Mesodermal cell (in vitro differentiated cells): Measurements from ENCODE around the gene PIK3R5.

Experiments used
- H3K27ac ChIP-seq: 2 replicates; pipeline ENCODE4 v1.7.0; 2013; ENCODE audit warnings: mild to moderate bottlenecking, low read depth, low read length, moderate library complexity; ENCODE audit not compliant: severe bottlenecking
- H3K36me3 ChIP-seq: 2 replicates; pipeline ENCODE4 v1.7.1; 2013; ENCODE audit warnings: mild to moderate bottlenecking, low read length, moderate library complexity; ENCODE audit not compliant: control insufficient read depth, insufficient read depth
- H3K4me1 ChIP-seq: one replicate; pipeline ENCODE4 v1.7.1; 2013; ENCODE audit warnings: mild to moderate bottlenecking, low read length; ENCODE audit not compliant: insufficient read depth, control insufficient read depth, poor library complexity, severe bottlenecking
- H3K4me3 ChIP-seq: 2 replicates; pipeline ENCODE4 v1.7.0; 2013; ENCODE audit warnings: low read length, control low read depth, mild to moderate bottlenecking; ENCODE audit not compliant: insufficient read depth, poor library complexity, severe bottlenecking; ENCODE audit errors: extremely low read depth
- H3K9me3 ChIP-seq: 2 replicates; pipeline ENCODE4 v1.7.1; 2013; ENCODE audit warnings: mild to moderate bottlenecking, low read length, moderate library complexity; ENCODE audit not compliant: control insufficient read depth
- WGBS, 2 experiments: methylation state at CpG; one replicate each; pipeline ENCODE4 v1.1.5; 2013; ENCODE audit warnings: missing lambda C conversion rate in 2 of 2; ENCODE audit not compliant: insufficient coverage in 2 of 2; 5-methylcytosine and 5-hydroxymethylcytosine counted together

Gene PIK3R5

DNA sequence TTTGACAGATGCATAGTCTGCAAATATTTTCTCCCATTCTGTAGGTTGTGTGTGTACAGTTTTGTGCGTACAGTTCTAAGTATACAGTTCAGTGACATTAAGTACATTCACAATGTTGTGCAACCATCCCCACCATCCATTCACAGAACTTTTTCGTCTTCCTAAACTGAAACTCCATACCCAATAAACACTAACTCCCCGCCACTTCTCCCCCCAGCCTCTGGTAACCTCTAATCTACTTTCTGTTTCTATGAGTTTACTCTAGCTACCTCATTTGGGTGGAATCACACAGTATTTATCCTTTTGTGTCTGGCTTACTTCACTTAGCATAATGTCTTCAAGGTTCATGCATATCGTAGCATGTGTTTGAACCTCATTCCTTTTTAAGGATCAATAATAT is 14.3 kb downstream of the PIK3R5 start:
- Histone ChIP-seq H3K4me1 (no peaks in the 10 kb centered on the region), H3K36me3 (no peaks in the 10 kb centered on the region), H3K9me3 (peaks cover 7% of the 10 kb centered on the region), H3K4me3 (no peak overlapping the region), H3K27ac (no peak overlapping the region)
- WGBS, 2 experiments, result 79 to 100% methylated on average over 2 of the region's 4 CpGs

DNA sequence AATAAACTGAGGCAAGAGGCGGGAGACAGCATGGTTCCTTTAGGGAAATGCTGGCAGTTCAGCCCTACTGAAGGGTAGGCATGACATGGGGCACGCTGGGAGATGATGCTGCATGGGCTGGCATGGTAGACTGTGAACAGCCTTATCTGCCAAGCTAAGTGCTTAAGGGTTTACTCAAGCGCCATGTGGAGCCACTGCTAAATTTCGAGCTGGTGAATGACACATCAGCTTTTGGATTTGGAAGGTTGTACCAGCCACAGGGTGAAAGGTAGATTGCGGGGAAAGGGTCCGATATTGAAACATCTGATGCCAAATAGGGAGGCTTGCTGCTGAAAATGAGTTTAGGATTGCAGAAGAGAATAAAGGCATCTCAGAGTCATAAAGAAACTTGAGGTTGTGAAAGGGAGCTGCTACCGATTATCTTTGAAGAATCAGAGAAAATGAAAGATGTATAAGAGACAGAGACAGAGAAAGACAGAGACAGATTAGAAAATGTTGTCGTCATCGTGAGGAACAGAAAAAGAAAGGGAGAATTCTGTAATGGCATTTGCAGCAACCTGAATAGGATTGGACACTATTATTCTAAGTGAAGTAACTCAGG is 16.3 kb downstream of the PIK3R5 start:
- H3K9me3 ChIP-seq, result peaks cover 7% of the 10 kb centered on the region
- H3K4me3 ChIP-seq, result no peak overlapping the region
- 91 to 92% methylated on average over 9 of the region's 9 CpGs for WGBS, 2 experiments
- no peaks in the 10 kb centered on the region for H3K36me3 ChIP-seq
- no peak overlapping the region for H3K27ac ChIP-seq
- no peaks in the 10 kb centered on the region for H3K4me1 ChIP-seq

DNA sequence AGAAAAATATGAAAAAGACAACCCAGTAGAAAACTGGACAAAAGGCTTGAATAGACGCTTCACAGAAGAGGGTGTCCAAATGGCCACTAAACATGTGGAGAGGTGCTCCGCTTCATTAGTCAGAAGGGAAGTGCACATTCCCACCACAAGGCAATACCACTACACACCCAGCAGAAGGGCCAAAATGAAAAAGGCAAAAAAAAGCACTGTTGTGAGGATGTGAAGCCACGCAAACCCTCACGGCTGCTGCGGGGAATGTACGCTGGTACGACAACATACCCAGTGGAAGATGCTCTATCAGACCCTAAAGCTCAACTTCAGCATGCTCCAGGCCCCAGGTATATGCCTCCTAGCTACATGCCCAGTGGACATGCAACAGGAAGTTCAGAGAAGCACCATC is 17.0 kb downstream of the PIK3R5 start:
- Histone ChIP-seq H3K36me3 (no peaks in the 10 kb centered on the region), H3K4me1 (no peaks in the 10 kb centered on the region), H3K9me3 (peaks cover 7% of the 10 kb centered on the region), H3K27ac (no peak overlapping the region), H3K4me3 (no peak overlapping the region)
- 95 to 96% methylated on average over 5 of the region's 7 CpGs for WGBS, 2 experiments

DNA sequence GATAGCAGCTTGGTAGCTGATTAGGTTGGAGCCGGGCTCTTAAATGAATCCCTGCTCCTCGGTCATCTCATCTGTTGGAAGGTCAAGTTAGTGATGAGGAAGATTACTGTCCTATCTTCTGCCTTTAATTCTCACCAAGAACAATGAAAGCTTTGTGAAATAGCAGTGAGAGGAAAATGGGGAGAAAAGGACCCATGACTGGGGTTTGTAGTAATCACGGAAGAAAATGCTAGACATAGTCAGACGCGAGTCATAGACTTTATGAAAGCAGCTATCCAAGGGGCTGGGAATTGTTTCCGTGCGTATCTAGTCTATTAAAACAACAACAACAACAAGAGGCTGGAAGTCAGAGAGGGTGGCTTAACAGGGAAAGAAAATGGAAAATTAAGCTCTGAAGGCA is 18.3 kb downstream of the PIK3R5 start:
- Histone ChIP-seq H3K4me1 (no peaks in the 10 kb centered on the region), H3K36me3 (no peaks in the 10 kb centered on the region), H3K27ac (no peak overlapping the region), H3K9me3 (peaks cover 4% of the 10 kb centered on the region), H3K4me3 (no peak overlapping the region)
- WGBS, 2 experiments, result 92 to 95% methylated on average over 2 to 4 of the region's 7 CpGs

DNA sequence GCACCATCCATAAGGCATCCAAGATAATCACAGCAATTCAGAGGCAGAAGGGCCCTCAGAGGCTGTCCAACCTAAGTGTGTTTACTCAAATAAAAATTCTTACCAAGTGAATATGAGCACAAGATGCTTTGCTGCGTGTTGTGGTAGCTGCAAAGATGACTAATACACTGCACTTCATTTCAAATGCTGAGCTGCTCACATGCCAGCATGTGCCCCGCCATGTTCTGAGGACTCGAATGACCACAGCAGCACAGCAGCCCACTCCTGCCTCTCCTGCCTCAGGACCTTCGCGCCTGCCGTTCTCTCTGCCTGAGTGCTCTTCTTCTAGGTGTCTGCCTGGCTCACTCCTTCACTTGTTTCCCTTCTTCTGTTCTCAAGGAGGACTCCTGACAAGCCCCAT is 19.0 kb downstream of the PIK3R5 start:
- Histone ChIP-seq H3K4me1 (no peaks in the 10 kb centered on the region), H3K4me3 (no peak overlapping the region), H3K27ac (no peak overlapping the region), H3K9me3 (no peaks in the 10 kb centered on the region), H3K36me3 (no peaks in the 10 kb centered on the region)
- 92 to 95% methylated on average over 6 of the region's 6 CpGs for WGBS, 2 experiments

DNA sequence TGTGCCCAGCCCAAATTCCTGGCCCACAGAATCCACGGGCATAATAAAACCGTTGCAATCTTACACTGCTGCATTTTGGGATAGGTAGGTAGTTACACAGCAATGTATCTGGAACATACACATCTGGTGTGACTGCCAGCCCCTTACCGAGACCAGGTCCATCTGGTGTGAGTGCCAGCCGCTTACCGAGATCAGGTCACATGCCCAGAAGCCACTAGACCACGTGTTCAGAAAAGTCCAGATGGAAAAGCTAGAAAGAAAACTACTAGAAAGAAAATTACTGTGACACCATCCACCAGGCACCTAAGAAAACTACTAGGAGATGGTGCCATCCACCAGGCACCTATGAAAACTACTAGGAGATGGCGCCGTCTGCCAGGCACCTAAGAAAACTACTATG is 19.4 kb downstream of the PIK3R5 start:
- no peaks in the 10 kb centered on the region for H3K9me3 ChIP-seq
- 90 to 91% methylated on average over 7 to 8 of the region's 8 CpGs for WGBS, 2 experiments
- no peaks in the 10 kb centered on the region for H3K4me1 ChIP-seq
- no peak overlapping the region for H3K4me3 ChIP-seq
- H3K36me3 ChIP-seq, result no peaks in the 10 kb centered on the region
- H3K27ac ChIP-seq, result no peak overlapping the region

DNA sequence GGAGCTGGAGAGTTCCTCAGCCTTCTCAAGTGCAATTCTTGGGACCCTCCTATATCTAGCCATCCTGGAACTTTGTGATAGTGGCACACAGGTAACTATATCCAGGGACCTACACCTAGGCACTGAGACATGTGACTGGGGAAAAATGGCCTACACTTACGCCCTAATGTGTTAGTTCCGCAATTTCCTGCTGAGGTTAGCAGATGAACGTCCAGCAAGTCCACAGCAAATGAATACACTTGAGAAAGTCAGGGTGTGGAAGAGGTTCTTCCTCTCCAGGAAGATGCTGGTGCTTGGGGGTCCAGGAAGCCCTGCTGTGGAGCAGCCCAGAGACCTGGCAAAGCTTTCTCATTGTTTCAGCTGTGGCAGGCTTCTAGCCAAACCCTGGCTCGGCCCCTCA is 20.8 kb downstream of the PIK3R5 start:
- Histone ChIP-seq H3K4me1 (no peaks in the 10 kb centered on the region), H3K9me3 (no peaks in the 10 kb centered on the region), H3K36me3 (no peaks in the 10 kb centered on the region), H3K4me3 (no peak overlapping the region), H3K27ac (no peak overlapping the region)
- WGBS, 2 experiments, result 91% methylated on average over 4 of the region's 4 CpGs

DNA sequence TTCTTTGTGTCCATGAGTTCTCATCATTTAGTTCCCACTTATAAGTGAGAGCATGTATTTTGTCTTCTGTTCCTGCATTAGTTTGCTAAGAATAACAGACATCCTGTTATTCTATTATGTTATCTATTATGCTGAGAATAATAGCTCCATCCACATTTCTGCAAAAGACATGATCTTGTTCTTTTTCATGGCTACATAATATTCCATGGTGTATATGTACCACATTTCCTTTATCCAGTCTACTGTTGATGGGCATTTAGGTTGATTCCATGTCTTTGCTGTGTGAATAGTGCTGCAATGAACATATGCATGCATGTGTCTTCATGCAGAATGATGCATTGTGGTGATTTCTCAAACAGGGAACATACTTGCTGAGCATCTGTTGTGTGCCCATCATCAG is 21.4 kb downstream of the PIK3R5 start:
- Histone ChIP-seq H3K36me3 (no peaks in the 10 kb centered on the region), H3K27ac (no peak overlapping the region), H3K4me3 (no peak overlapping the region), H3K9me3 (no peaks in the 10 kb centered on the region), H3K4me1 (no peaks in the 10 kb centered on the region)

GRCh38 chr17:8941980-8942622 is 23.4 kb downstream of the PIK3R5 start:
- H3K36me3 ChIP-seq, result no peaks in the 10 kb centered on the region
- 78 to 91% methylated on average over 5 to 8 of the region's 8 CpGs for WGBS, 2 experiments
- H3K9me3 ChIP-seq, result no peaks in the 10 kb centered on the region
- H3K4me1 ChIP-seq, result no peaks in the 10 kb centered on the region
- no peak overlapping the region for H3K4me3 ChIP-seq
- no peak overlapping the region for H3K27ac ChIP-seq

DNA sequence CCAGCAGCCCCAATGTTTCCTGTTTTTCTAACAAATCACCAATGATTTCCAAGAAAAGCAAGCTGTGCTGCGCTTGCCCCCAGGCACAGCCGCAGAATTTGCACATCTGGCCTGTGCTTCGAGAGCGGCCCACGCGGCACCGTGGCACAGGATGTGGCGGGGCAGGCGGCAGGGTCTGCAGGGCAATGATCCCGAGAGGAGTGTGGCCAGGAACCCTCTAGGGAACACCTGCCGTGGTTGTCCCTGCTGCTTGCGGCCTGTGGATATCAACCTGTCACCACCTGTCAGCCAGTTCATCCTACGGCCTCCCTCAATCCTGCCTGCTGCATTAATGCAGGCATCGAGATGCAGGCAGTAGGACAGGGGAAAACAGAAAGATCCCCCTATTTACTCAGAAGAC is 24.0 kb downstream of the PIK3R5 start:
- H3K4me1 ChIP-seq, result no peaks in the 10 kb centered on the region
- no peaks in the 10 kb centered on the region for H3K9me3 ChIP-seq
- H3K4me3 ChIP-seq, result no peak overlapping the region
- no peaks in the 10 kb centered on the region for H3K36me3 ChIP-seq
- H3K27ac ChIP-seq, result no peak overlapping the region
- WGBS, 2 experiments, result 93 to 97% methylated on average over 12 to 14 of the region's 14 CpGs

GRCh38 chr17:8940866-8941471 is 24.5 kb downstream of the PIK3R5 start:
- Histone ChIP-seq H3K36me3 (no peaks in the 10 kb centered on the region), H3K4me1 (no peaks in the 10 kb centered on the region), H3K4me3 (no peak overlapping the region), H3K9me3 (no peaks in the 10 kb centered on the region), H3K27ac (no peak overlapping the region)
- WGBS, 2 experiments, result 67 to 87% methylated on average over 1 to 3 of the region's 6 CpGs
